Astrocyte of the cerebellum (primary cell): Measurements from ENCODE around the gene KRTAP4-6.
"Not testable (repeated sequence)": the region's sequence is repeated elsewhere in the genome, so short reads cannot be mapped to it uniquely, and the experiment has no call there.

Source experiments
- DNase-seq: peaks from one replicate; pipeline ENCODE4 v3.0.0-alpha.2; 2011; ENCODE audit warnings: low read depth
- H3K4me3 ChIP-seq: 2 replicates; pipeline ENCODE4 v1.5.1; 2011; ENCODE audit warnings: mild to moderate bottlenecking, low read depth, low read length, moderate library complexity
- in situ Hi-C: cut with HindIII; loops from 2 replicates; pipeline ENCODE4 v1.10.0; 2017; ENCODE audit warnings: low sequenced_read_pairs
- TF ChIP-seq, protein P1 (sequence below): IDR thresholded peaks from 2 replicates; pipeline ENCODE4 v1.5.1; 2012; ENCODE audit warnings: low read length, low read depth, moderate library complexity, mild to moderate bottlenecking; ENCODE audit errors: missing control alignments

The KRTAP4-6 gene

DNA sequence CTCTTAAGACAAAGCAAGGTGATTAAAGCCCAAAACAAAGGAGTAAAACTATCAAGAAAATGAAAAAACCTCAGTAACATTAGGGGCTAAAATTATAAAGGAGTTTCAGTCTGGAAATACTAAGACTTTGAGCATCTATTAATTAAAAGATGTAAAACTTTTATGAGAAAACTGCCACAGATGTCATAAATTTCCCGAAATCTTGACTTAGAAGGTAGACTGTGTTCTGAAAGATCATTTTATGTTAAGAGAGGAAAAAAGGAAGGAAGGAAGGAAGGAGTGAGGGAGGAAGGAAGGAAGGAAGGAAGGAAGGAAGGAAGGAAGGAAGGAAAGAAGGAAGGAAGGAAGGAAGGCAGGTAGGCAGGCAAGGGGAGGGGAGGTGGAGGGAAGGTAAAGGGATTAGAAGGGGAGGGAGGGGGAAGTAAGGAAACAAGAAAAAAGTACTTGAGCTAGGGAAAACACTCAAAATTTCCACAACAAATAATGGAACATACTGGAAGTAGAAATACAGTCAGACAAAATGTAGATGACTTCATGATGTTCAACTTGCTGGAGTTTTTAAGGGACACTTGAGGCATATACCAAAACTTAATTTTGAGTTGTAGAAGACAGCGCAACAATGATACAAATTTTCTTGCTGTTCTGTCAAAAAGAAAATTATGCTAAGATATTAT lies 7.3 kb upstream of the KRTAP4-6 start:
- no peak for DNase-seq
- no peak overlapping the region for H3K4me3 ChIP-seq
- TF ChIP-seq, protein P1, sequence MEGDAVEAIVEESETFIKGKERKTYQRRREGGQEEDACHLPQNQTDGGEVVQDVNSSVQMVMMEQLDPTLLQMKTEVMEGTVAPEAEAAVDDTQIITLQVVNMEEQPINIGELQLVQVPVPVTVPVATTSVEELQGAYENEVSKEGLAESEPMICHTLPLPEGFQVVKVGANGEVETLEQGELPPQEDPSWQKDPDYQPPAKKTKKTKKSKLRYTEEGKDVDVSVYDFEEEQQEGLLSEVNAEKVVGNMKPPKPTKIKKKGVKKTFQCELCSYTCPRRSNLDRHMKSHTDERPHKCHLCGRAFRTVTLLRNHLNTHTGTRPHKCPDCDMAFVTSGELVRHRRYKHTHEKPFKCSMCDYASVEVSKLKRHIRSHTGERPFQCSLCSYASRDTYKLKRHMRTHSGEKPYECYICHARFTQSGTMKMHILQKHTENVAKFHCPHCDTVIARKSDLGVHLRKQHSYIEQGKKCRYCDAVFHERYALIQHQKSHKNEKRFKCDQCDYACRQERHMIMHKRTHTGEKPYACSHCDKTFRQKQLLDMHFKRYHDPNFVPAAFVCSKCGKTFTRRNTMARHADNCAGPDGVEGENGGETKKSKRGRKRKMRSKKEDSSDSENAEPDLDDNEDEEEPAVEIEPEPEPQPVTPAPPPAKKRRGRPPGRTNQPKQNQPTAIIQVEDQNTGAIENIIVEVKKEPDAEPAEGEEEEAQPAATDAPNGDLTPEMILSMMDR, result no peak
- in situ Hi-C loops, result no loop called here

DNA sequence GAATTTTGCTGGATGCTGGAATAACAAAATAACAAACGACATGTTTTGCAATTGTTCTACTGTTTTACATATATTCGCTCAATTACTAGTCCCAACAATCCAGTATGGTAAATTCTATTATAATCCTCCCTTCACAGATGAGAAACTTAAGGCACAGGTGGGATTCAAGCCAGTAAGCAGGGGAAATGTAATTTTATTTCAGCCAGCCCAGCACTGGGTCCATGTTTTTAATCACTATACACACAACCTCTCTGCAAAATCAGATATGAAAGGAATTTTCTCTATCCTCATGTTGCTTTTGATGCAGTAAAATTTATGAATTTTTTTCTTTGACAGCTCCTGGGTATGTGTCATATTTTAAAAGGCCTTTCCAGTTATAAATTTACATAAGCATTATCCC lies 4.9 kb upstream of the KRTAP4-6 start:
- no peak for DNase-seq
- no peak overlapping the region for H3K4me3 ChIP-seq
- in situ Hi-C loops, result no loop called here
- TF ChIP-seq, protein P1, result no peak

DNA sequence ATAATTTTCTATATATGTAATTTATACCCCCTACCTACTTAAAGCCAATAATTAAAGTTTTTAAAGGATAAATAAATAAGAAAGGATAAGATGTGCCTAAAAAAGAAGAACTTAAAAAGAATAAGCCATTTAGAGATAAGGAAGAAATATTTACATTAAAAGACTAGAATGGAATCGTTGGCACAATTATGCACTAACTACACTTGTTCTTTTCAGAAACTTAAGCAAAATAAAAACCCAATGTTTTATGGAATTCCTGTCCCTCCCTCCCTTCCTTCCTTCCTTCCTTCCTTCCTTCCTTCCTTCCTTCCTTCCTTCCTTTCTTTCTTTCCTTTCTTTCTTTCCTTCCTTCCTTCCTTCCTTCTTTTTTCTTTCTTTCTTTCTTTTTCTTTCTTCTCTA lies 4.5 kb upstream of the KRTAP4-6 start:
- H3K4me3 ChIP-seq, result no peak overlapping the region
- in situ Hi-C loops, result no loop called here
- DNase-seq, result no peak
- TF ChIP-seq, protein P1, result no peak

DNA sequence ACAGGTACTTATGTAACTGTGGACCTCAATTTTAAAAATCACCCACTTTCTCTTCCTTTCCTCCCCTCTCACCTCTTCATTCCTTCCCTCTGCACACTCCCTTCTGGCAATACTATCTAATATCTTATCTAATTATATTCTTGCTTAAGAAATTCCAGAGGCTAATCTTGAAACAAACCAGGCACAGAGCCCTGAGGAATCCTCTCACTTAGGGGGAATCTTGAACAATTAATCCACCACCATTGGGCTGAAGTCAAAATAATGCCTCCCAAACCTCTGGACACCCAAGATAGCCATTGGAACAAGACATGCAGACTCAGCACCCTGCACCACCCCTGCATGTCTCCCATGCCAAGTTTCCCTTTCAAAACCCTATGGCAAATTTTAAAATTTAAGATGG lies 1.0 kb upstream of the KRTAP4-6 start:
- TF ChIP-seq, protein P1, result no peak
- no peak for DNase-seq
- in situ Hi-C loops, result no loop called here
- H3K4me3 ChIP-seq, result no peak overlapping the region

DNA sequence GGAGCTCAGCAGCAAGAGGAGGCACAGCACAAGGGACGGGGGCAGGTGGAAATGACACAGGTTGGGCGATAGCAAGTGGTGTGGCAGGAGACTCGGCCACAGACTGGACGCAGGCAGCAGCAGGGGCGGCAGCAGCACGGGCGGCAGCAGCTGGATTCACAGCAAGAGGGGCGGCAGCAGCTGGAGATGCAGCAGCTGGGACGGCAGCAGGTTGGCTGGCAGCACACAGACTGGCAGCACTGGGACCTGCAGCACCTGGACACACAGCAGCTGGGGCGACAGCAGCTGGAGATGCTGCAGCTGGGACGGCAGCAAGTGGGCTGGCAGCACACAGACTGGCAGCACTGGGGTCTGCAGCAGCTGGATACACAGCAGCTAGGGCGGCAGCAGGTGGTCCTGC lies 479 bp downstream of the KRTAP4-6 start:
- in situ Hi-C loops, DNase-seq, H3K4me3 ChIP-seq: not testable (repeated sequence)

DNA sequence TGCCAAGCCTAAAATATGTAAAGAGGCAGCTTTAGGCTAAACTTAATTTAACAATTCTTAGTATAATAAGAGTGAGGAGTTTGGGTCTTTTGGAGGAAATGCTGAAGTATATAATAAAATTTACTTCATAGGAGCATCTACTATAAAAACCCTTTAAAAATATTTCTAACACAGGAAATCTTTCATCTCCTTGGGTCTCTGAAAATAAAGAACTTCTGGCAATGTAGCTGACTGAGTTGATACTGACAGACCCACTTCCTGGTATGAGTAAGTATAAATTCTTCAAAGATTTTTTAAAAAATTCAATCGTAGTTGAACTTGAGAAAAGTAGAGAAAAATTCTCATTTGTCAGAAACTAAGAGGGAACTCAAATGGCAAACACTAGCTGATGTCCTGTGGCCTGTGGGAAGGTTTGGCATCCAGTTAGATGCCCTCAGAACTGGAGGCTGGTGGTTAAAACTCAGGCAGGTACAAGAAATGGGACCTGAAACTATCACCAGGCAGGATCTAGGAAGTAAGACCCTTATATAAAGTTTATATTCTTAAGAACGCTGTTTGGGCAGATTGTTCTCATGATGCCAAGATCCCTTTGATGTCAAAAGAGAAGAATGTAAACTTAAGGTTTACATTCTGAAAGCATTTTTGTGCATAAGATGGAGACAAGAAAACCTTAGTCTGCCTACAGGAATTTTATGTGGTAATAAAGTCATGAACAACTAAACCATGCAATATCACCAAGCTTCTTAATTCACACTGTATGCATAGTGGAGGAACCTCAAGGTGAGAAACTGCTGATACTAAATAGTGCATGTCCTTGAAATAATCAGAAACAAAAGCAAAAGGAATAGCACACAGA lies 6.2 kb downstream of the KRTAP4-6 start:
- TF ChIP-seq, protein P1, result no peak
- no peak overlapping the region for H3K4me3 ChIP-seq
- no peak for DNase-seq
- in situ Hi-C loops, result no loop called here

DNA sequence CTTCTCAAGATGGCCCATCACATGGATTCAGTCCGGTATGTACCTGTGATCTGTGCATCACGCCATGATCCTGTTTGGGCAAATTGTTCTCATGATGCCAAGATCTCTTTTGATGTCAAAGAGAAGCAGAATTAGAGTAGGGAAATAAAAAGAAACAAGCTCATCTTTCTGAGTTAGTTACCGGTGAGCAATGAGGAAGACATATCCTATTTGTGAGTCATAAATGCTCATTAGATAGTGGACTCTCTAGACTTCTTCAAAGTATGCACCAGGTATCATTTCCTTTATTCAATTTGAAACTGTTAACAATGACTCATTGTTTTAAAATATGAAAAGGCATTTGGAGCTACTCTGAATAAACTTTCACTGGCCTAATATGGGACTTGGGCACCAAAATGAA lies 8.4 kb downstream of the KRTAP4-6 start:
- no peak for DNase-seq
- in situ Hi-C loops, result no loop called here
- TF ChIP-seq, protein P1, result no peak
- H3K4me3 ChIP-seq, result no peak overlapping the region
